Common myeloid progenitor, CD34-positive (primary cell): ENCODE data around the gene PARP8.

Source experiments
- CTCF ChIA-PET: fragments of 350-600 bp; sonication (Branson Sonifier 250); formaldehyde crosslinking; loops from one replicate; lab custom pipeline; 2021; ENCODE audit warnings: antibody characterized with exemption; lab: Charles Lee
- POLR2A ChIA-PET: fragments of 350-600 bp; sonication (Branson Sonifier 250); formaldehyde crosslinking; loops from one replicate; lab custom pipeline; 2021; ENCODE audit warnings: antibody characterized with exemption; lab: Charles Lee
- DNase-seq, 3 donors: peaks; one replicate each; pipeline versions ENCODE4 v3.0.0 to v3.0.0-alpha.2; 2013
- H3K27ac ChIP-seq, 2 experiments: 1 replicate in 1 of 2; 2 replicates in 1 of 2; pipeline ENCODE4 v1.7.0; 2013; ENCODE audit warnings: inconsistent platforms in 2 of 2, low read length in 2 of 2, mild to moderate bottlenecking in 2 of 2, low read depth in 1 of 2, moderate library complexity in 1 of 2; ENCODE audit not compliant: severe bottlenecking in 2 of 2, insufficient read depth in 1 of 2, poor library complexity in 1 of 2
- H3K27me3 ChIP-seq, 5 experiments: replicated peaks in 2 of 5; 1 replicate in 3 of 5; 2 replicates in 2 of 5; pipeline versions ENCODE4 v1.6.1 to v1.7.0; 2013; ENCODE audit warnings: low read length in 4 of 5, mild to moderate bottlenecking in 2 of 5, moderate library complexity in 2 of 5, inconsistent platforms in 1 of 5; ENCODE audit not compliant: insufficient read depth in 5 of 5, control insufficient read depth in 4 of 5
- H3K36me3 ChIP-seq, 4 experiments: 1 replicate in 2 of 4; 2 replicates in 2 of 4; pipeline versions ENCODE4 v1.6.1 to v1.7.0; 2013; ENCODE audit warnings: low read length in 3 of 4, control low read depth in 1 of 4, mild to moderate bottlenecking in 1 of 4; ENCODE audit not compliant: control insufficient read depth in 4 of 4, insufficient read depth in 4 of 4
- H3K4me1 ChIP-seq, 4 experiments: 1 replicate in 3 of 4; 2 replicates in 1 of 4; pipeline versions ENCODE4 v1.6.1 to v1.7.1; 2013; ENCODE audit warnings: low read length in 3 of 4, mild to moderate bottlenecking in 3 of 4, control low read depth in 1 of 4, inconsistent platforms in 1 of 4, moderate library complexity in 1 of 4; ENCODE audit not compliant: control insufficient read depth in 4 of 4, insufficient read depth in 4 of 4; ENCODE audit errors: control extremely low read depth in 1 of 4
- H3K4me3 ChIP-seq, 7 experiments: 1 replicate in 4 of 7; 2 replicates in 3 of 7; pipeline versions ENCODE4 v1.5.1 to v1.7.0; 2013; ENCODE audit warnings: mild to moderate bottlenecking in 7 of 7, low read length in 6 of 7, moderate library complexity in 6 of 7, inconsistent platforms in 2 of 7, low read depth in 2 of 7, control low read depth in 1 of 7; ENCODE audit not compliant: insufficient read depth in 4 of 7, control insufficient read depth in 1 of 7; ENCODE audit errors: extremely low read depth in 1 of 7
- H3K9me3 ChIP-seq, 5 experiments: 1 replicate in 4 of 5; 2 replicates in 1 of 5; pipeline versions ENCODE4 v1.6.1 to v1.7.1; 2013; ENCODE audit warnings: low read length in 4 of 5, mild to moderate bottlenecking in 2 of 5, inconsistent platforms in 1 of 5, low read depth in 1 of 5, moderate library complexity in 1 of 5; ENCODE audit not compliant: control insufficient read depth in 4 of 5, insufficient read depth in 2 of 5; ENCODE audit errors: control extremely low read depth in 1 of 5
- WGBS: methylation state at CpG from one replicate; pipeline ENCODE4 v1.1.5; 2013; ENCODE audit not compliant: insufficient coverage; 5-methylcytosine and 5-hydroxymethylcytosine counted together

Gene PARP8

GRCh38 chr5:50710838-50711237 is 44.4 kb downstream of the PARP8 start:
- no peak for DNase-seq
- no CpG with 5 or more reads among the region's 2 CpGs for WGBS
- peak overlapping the region in 5 of 7 experiments; percentile 19 to 70 (median 41) for H3K4me3 ChIP-seq
- peaks cover 15 to 43% (median 31%) of the 10 kb centered on the region in 4 experiments for H3K4me1 ChIP-seq
- H3K9me3 ChIP-seq = no peaks in the 10 kb centered on the region
- H3K27ac ChIP-seq = peak overlapping the region; percentile 3 to 72
- no peaks in the 10 kb centered on the region for H3K27me3 ChIP-seq
- ChIA-PET CTCF (interaction anchor here (1.7 kb wide), 1 partner anchor 28 kb away, joined by 6 read pairs; no protein-coding TSS in a partner anchor), POLR2A (no interaction called here)
- no peaks in the 10 kb centered on the region for H3K36me3 ChIP-seq

GRCh38 chr5:50711280-50711679 is 44.8 kb downstream of the PARP8 start:
- peak; percentile 86 to 97 (median 94) for DNase-seq
- Histone ChIP-seq H3K4me3 (peak overlapping the region in 6 of 7 experiments; percentile 11 to 70 (median 37)), H3K36me3 (no peaks in the 10 kb centered on the region), H3K27me3 (no peaks in the 10 kb centered on the region), H3K9me3 (no peaks in the 10 kb centered on the region), H3K27ac (peak overlapping the region in 1 of 2 experiments; percentile 72), H3K4me1 (peaks cover 15 to 43% (median 31%) of the 10 kb centered on the region in 4 experiments)
- POLR2A ChIA-PET = no interaction called here
- CTCF ChIA-PET = interaction anchor here (1.7 kb wide), 1 partner anchor 27 kb away, joined by 6 read pairs; no protein-coding TSS in a partner anchor
- no CpG with 5 or more reads among the region's 2 CpGs for WGBS

- H3K9me3 ChIP-seq = no peaks in the 10 kb centered on the region
- peaks cover 15 to 43% (median 31%) of the 10 kb centered on the region in 4 experiments for H3K4me1 ChIP-seq
- H3K4me3 ChIP-seq = peak overlapping the region in 1 of 7 experiments; percentile 13
- no peak for DNase-seq
- 43% methylated on average over 1 of the region's 1 CpG for WGBS
- H3K36me3 ChIP-seq = no peaks in the 10 kb centered on the region
- H3K27me3 ChIP-seq = no peaks in the 10 kb centered on the region
- peak overlapping the region in 1 of 2 experiments; percentile 16 for H3K27ac ChIP-seq
- ChIA-PET CTCF (no interaction called here), POLR2A (no interaction called here)
Measured at GRCh38 chr5:50712479-50712878, 46.0 kb downstream of the PARP8 start.

- Histone ChIP-seq H3K27ac (no peak overlapping the region), H3K4me1 (peaks cover 15 to 38% (median 31%) of the 10 kb centered on the region in 4 experiments), H3K9me3 (no peaks in the 10 kb centered on the region), H3K36me3 (no peaks in the 10 kb centered on the region), H3K27me3 (no peaks in the 10 kb centered on the region), H3K4me3 (peak overlapping the region in 1 of 7 experiments; percentile 13)
- WGBS = 80% methylated on average over 1 of the region's 5 CpGs
- CTCF ChIA-PET = interaction anchor here (0.8 to 1.9 kb wide), 4 partner anchors 11 to 22 kb away, joined by 3 to 5 read pairs (median 4); no protein-coding TSS in a partner anchor
- POLR2A ChIA-PET = no interaction called here
- peak in 1 of 3 donors; percentile 28 for DNase-seq
Measured at GRCh38 chr5:50715001-50715400, 48.6 kb downstream of the PARP8 start.

DNA sequence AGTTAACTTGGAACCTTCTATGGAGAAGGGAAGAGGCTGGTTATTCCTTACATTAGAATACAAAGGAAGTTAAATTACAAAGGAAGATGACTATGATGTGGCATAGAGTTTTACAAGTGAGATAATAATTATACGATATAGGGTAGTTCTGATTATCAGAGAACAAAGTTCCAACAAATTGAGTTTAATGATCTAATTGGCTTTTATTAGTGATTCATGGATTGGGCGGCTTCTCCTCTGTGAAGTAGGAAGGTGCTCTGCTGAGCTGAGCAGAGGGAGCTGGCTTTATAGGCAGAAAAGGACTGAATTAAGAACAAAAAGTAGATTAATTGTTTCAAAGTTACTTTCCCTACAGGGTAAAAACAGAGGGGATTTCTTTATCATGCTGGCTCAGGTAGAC is 49.7 kb downstream of the PARP8 start:
- POLR2A ChIA-PET = no interaction called here
- 90% methylated on average over 2 of the region's 2 CpGs for WGBS
- Histone ChIP-seq H3K4me1 (peaks cover 13 to 35% (median 23%) of the 10 kb centered on the region in 4 experiments), H3K9me3 (no peaks in the 10 kb centered on the region), H3K27ac (no peak overlapping the region), H3K27me3 (no peaks in the 10 kb centered on the region), H3K36me3 (no peaks in the 10 kb centered on the region), H3K4me3 (no peak overlapping the region)
- CTCF ChIA-PET = interaction anchor here (1.5 to 1.9 kb wide), 3 partner anchors 10 to 21 kb away, joined by 4 to 5 read pairs (median 4); no protein-coding TSS in a partner anchor
- DNase-seq = no peak

GRCh38 chr5:50717651-50718050 is 51.2 kb downstream of the PARP8 start:
- Histone ChIP-seq H3K9me3 (no peaks in the 10 kb centered on the region), H3K4me3 (no peak overlapping the region), H3K27me3 (no peaks in the 10 kb centered on the region), H3K36me3 (no peaks in the 10 kb centered on the region), H3K4me1 (peaks cover 3 to 21% (median 13%) of the 10 kb centered on the region in 4 experiments), H3K27ac (no peak overlapping the region)
- ChIA-PET CTCF (interaction anchor here (1.0 kb wide), 1 partner anchor 18 kb away, joined by 3 read pairs; no protein-coding TSS in a partner anchor), POLR2A (no interaction called here)
- peak in 1 of 3 donors; percentile 30 for DNase-seq
- WGBS = 78% methylated on average over 2 of the region's 2 CpGs

DNA sequence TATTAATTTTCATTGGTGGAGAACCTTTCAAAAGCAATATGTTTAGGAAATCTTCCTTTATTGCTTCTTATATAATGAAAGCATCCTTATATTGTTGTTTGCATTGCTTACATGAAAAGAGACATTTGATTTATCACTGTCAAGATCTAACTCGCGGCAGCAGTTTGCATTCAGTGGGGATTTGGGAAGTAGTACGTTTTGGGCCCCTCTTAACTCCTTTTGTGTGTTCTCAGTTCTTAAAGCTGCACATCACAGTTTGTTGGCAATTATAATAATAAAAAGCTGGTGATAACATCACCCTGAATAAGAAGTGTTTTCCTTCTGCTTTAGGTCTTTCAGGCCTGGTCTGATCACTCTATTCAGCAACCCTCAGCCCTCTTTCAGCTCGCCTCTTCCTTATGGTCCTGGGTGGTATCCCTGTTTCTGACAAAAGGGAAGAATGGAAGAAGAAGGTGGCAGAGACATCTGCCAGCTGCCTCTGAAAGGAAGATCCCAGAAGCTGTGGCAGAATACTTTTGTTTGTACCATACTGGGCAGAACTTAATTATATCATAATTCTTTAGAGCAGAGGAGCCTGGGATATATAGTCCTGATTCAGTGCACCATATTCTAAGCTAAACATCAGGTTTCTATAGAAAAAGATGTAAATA is 53.7 kb downstream of the PARP8 start:
- H3K9me3 ChIP-seq = no peaks in the 10 kb centered on the region
- H3K4me3 ChIP-seq = no peak overlapping the region
- WGBS = 7% methylated on average over 3 of the region's 4 CpGs
- H3K36me3 ChIP-seq = no peaks in the 10 kb centered on the region
- H3K27ac ChIP-seq = no peak overlapping the region
- peak in 1 of 3 donors; percentile 35 for DNase-seq
- POLR2A ChIA-PET = no interaction called here
- CTCF ChIA-PET = interaction anchor here (0.9 to 1.6 kb wide), 2 partner anchors 23 to 28 kb away, joined by 3 read pairs; no protein-coding TSS in a partner anchor
- H3K4me1 ChIP-seq = peaks cover 3 to 13% (median 7%) of the 10 kb centered on the region in 4 experiments
- H3K27me3 ChIP-seq = no peaks in the 10 kb centered on the region
